Measurements from ENCODE around the gene ADRA2B.

Gene ADRA2B

GRCh38 chr2:96103187-96103601, 13.2 kb downstream of the ADRA2B start:
- no peak for DNase-seq

- no peak for DNase-seq
These were observed 13.7 kb downstream of the ADRA2B start for GRCh38 chr2:96102596-96103186.

- no peak for DNase-seq
These were observed 15.5 kb downstream of the ADRA2B start for GRCh38 chr2:96100893-96101304.

GRCh38 chr2:96099861-96100798, 16.2 kb downstream of the ADRA2B start:
- no peak for DNase-seq

- DNase-seq = no peak
These were observed 17.3 kb downstream of the ADRA2B start for GRCh38 chr2:96098900-96099590.

GRCh38 chr2:96097951-96098823, 18.2 kb downstream of the ADRA2B start:
- DNase-seq = no peak

GRCh38 chr2:96097441-96097840, 18.9 kb downstream of the ADRA2B start:
- no peak for DNase-seq

GRCh38 chr2:96095116-96095636, 21.2 kb downstream of the ADRA2B start:
- DNase-seq = peak in 1 of 2 experiments; percentile 41

- DNase-seq = no peak
These were observed 22.8 kb downstream of the ADRA2B start for GRCh38 chr2:96093528-96093927.

- DNase-seq = no peak
These were observed 23.4 kb downstream of the ADRA2B start for GRCh38 chr2:96092951-96093350.

- DNase-seq = no peak
These were observed 23.8 kb downstream of the ADRA2B start for GRCh38 chr2:96092573-96092877.

GRCh38 chr2:96091711-96092572, 24.4 kb downstream of the ADRA2B start:
- peak; percentile 5 to 7 for DNase-seq

- DNase-seq = no peak
These were observed 25.1 kb downstream of the ADRA2B start for GRCh38 chr2:96091141-96091710.

- no peak for DNase-seq
These were observed 26.0 kb downstream of the ADRA2B start for GRCh38 chr2:96090196-96090926.

- DNase-seq = no peak
These were observed 26.8 kb downstream of the ADRA2B start for GRCh38 chr2:96089356-96090195.

- no peak for DNase-seq
These were observed 27.7 kb downstream of the ADRA2B start for GRCh38 chr2:96088340-96089335.

GRCh38 chr2:96087130-96087529, 29.2 kb downstream of the ADRA2B start:
- no peak for DNase-seq
